ENCODE results near the gene NPEPL1.

NPEPL1 gene

GRCh38 chr20:58657986-58658385 lies 34.6 kb upstream of the NPEPL1 start:
- DNase-seq (ENCODE audit: low read depth), result no peak

DNA sequence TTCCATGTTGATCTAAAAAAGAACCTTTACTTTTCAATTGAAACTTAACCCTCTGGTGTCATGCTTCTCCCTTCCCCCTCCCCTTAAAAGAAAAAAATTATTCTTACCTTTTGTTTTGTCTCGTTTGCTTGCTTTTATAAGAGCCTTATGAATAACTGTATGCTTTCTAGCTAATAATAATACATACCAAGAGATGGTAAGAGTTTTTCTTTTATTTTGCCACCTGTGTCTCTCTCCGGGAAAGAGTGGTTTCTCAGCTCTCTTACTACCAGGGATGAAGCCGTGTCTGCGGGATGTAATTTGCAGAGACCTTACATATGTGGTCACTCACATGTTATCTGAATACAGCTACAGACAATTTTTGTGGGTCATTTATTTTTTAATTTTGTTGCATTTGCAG lies 33.8 kb upstream of the NPEPL1 start:
- no peak for DNase-seq (ENCODE audit: low read depth)

DNA sequence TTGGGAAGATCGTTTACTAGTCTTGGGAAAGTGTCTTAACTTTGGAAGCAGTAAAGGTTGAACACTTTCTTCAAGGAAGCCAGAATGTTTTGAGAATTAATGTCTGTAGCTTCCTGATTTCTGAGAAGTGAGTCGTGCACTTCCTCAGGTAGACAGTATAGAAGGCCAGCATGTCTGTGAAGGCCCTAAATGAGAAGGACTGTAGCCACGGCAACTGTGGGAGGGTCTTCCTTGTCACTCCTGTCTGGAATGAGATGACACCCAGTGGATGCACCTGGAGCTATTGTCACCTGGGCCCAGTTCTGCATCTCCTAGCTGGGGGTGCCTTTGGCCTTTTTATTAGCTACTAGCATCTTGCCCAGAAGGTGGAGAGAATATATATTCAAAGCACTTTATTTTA lies 32.8 kb upstream of the NPEPL1 start:
- DNase-seq (ENCODE audit: low read depth), result no peak

DNA sequence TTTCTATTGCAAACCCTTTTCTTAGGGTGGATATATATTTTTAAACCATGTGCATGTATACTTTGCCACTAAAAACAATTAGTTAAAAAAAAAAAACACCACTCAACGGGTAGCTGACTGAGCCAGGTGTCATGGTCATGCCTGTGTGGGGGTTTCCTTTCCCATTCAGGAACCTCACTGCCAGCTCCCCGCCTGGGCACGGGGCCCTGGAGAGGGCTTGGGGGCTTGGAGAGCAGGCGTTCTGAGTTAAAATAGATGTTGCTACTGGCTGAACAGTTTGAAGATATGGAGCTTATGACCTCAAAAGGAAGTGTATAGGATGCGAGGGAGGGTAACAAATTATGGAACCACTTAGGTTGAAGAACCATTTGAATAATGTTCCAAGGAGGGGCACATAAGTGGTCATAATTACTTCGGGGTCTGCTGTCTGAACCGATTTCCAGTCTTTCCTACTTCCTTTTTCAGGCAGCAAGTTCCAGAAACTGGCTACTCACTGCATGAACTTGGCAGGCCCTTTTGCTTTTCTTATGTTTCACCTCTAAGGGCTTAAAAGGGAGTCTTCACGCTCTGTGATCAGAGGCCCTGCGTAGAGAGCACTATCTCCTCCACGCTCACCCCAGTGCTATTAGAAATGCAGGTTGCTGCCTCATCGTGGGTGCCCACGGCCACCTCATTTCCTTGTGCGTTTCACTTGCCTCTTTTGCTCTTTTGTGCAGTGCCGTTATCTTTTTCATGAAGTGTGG lies 31.6 kb upstream of the NPEPL1 start:
- DNase-seq (ENCODE audit: low read depth), result no peak

DNA sequence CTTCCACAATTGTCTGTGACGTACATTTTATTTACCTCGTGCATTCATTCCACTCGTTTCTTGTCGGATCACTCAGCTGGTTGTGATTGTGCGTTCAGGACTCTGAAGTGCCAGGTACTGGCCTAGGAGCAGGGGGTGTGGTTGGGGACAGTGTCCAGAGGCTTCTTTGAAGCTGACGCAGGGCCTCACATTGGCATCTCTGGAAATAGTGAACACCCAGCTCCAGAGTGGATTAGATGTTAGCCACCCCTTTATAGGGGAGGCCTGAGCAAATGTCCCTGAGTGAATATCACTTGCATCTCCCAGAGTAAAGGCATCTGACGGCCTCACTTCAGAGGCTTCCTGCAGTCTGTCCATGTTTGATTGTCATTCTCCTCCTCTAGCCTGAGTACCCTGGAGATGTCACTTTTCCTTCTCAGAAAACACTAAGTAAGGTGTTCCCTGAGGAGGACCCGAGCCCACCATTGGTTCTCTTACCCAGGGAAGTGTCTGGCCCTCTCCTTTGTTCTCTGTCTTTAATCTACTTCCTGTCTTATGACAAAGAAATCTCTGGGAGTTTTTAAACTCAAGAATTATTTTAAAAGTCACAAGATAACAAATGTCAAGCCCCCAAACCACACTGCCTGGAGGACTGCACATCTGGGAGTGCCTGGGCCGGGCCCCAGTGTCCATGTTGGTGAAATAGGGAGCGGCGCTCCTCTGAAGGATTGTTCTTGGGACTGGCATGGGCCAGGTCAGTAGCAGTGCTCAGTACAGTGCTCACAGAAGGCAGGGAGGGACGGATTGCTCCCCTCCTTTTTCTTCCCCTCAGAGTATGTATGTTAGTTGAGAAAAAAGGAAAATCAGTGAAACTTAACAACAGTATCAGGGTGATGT lies 30.8 kb upstream of the NPEPL1 start:
- no peak for DNase-seq (ENCODE audit: low read depth)

GRCh38 chr20:58664331-58664730 lies 28.3 kb upstream of the NPEPL1 start:
- no peak for DNase-seq (ENCODE audit: low read depth)

GRCh38 chr20:58664883-58665282 lies 27.7 kb upstream of the NPEPL1 start:
- DNase-seq (ENCODE audit: low read depth), result no peak

- DNase-seq (ENCODE audit: low read depth), result no peak
These were observed 27.0 kb upstream of the NPEPL1 start for GRCh38 chr20:58665606-58666005.

DNA sequence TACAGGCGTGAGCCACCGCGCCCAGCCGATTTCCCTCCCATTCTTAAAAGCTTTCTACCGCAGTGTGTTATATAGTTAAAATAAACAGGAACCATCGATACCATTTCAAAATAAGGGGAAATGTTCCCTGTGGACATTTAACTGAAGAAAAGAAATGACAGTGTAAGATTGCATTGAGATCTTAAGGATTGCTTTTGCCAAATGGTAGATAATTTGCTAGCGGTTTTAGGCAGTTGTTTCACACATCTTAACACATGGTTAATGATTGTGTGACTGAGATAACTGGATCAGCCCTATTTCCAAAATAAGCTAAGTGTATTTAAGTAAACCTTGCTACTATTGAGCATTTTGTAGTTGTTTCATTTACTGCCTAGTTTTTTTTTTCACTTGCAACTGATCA lies 25.9 kb upstream of the NPEPL1 start:
- DNase-seq (ENCODE audit: low read depth), result no peak

DNA sequence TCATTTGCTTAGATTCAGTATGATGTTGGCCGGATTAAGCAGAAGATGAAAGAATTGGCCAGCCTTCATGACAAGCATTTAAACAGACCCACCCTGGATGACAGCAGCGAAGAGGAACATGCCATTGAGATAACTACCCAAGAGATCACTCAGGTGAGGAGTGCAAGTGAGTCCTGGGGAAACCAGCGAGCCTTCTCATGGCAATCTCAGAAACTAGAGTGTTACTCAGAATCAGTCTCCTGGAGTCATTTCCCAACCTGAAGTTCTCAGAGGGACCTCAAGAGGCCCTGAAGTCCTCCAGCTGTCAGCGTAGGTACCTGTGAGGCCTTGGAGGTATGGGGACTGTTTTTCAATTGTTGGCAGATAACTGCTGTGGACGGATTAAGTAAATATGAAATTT lies 24.6 kb upstream of the NPEPL1 start:
- DNase-seq (ENCODE audit: low read depth), result no peak

DNA sequence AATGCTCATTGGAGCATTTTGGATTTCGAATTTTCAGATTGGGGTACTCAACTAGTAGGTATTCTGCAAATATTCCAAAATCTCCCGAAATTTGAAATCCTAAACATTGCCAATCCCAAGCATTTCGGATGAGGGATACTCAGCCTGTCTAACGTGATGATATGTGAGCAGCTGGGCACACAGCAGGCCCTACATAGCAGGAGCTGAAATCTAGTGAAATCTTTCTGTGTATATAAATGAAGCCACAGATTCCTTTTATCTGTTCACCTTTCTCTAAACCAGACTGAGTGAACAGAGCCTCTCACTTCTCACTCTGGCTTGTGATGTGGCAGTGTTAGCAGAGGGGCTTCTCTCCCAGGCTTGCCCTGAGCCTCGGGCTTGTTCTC lies 23.7 kb upstream of the NPEPL1 start:
- no peak for DNase-seq (ENCODE audit: low read depth)

DNA sequence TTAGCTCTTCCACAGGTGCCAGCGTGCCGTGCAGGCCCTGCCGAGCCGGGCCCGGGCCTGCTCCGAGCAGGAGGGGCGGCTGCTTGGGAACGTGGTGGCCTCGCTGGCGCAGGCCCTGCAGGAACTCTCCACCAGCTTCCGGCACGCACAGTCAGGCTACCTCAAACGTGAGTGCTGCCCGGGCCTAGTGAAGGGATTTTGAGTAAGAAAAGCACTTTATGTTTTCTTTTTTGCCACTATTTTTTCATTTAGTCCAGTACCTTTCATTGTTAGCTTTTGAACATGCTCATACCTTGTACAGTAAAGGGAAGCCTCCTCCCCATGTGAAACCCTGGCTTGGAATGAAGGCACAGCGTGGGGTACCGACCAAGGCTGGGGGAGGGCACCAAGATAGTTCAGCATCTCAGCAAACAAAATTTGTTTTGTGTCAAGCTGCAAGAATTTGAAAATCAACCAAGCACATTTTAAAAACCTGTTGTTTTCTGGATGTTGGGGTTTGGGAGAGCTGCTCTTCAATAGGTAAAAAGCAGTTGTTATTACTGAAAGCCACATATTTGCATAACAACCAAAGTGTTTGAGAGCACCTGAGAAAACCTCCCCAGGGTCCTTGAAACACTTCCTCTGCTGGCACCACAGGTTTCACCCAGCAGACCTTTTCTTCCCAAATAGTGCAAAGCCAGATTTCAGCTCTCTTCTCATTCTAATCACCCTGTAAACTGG lies 23.2 kb upstream of the NPEPL1 start:
- DNase-seq (ENCODE audit: low read depth), result no peak

- no peak for DNase-seq (ENCODE audit: low read depth)
These were observed 22.5 kb upstream of the NPEPL1 start for GRCh38 chr20:58670102-58670501.

DNA sequence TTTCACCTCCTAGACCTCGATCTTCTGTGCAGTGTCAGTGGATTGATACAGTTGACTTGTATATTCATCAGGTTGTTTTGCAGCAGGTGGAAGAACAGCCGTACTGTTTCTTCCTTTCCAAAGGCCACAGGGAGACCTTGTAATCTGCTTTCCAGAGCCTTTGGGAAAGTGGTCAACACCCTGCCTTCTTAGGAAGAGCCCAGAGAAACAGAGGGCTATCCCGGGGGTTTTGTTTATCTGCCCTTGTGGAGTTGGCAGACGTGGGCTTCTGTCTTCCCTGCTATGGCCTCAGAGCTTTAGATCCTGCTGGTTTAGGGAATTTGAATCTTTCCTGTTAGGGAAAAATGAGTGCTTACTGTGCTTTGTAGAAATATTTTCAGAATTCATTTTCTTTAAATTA lies 21.9 kb upstream of the NPEPL1 start:
- DNase-seq (ENCODE audit: low read depth), result no peak

DNA sequence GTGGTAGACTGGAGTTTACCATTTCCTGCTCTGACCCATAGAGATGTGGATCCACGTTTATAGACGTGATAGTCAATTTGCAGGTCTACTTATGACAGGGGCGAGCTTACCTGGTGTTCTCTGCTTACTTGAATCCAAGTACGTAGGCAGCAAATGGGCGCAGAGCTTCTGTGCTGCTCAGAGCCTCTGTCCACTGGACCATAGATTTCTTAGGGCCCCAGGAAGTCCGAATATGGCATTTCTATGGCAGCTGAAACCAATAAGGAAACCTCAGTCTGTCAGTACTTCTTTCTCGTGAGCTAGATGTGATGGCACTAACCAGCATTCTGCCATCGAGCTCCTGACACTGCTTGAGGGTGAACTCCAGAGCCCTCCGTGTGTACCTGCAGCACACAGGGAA lies 19.5 kb upstream of the NPEPL1 start:
- DNase-seq (ENCODE audit: low read depth), result no peak

DNA sequence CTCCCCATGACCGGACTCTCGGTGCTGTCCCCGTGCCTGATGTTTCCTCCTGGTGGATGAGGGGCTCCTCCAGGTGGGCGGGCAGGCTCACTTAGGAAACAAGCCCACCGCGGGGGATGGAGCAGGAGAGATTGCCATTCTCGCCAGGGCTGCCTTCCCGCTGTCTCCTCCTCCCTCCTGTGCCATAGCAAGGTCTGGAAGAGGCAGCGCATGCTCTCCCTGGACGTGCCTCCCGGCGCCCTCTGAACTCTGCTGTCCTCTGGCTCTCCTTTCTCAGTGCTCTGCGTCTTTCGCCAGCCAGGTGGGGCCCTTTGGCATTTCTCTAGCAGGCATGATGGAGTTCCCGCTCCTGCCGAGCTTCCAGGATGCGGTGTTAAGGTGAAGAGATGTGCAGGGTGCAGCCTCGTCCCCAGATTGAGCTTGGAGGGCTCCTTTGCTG lies 17.4 kb upstream of the NPEPL1 start:
- DNase-seq (ENCODE audit: low read depth), result no peak

DNA sequence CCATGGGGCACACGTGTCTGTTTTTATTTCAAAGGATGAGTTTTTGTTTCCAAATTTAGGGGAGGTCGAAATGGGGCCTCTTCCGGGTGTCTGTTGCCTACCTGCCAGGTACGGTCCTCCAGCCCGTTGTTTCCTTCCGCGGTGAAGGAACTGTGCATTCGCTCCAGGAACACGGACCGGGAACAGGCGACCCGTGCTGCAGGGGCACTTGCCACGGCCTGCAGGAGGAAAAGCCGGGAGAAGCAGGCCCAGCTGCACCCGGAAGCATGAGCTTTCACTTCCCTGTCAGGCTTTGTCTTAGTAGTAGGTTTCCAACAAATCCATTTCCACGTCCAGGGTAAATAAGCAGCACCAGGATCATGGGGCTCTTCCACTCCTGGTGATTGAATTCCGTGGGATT lies 17.0 kb upstream of the NPEPL1 start:
- DNase-seq (ENCODE audit: low read depth), result no peak

DNA sequence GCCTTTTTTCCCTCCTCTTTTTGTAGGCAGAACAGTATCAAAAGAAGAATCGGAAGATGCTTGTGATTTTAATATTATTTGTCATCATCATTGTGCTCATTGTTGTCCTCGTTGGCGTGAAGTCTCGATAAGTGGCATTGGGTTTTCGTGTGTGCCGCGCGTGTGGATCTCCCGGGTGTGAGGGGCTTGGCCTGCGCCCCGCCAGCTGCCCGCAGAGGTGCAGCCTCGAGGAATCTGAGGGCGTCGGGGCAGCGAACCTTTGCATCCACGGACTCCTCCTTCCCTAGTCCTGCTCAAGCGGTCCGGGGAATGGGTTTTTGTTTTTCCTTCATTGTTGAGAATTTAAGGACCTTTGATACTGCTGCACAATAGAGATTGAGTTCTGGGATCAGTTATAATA lies 16.4 kb upstream of the NPEPL1 start:
- DNase-seq (ENCODE audit: low read depth), result no peak

DNA sequence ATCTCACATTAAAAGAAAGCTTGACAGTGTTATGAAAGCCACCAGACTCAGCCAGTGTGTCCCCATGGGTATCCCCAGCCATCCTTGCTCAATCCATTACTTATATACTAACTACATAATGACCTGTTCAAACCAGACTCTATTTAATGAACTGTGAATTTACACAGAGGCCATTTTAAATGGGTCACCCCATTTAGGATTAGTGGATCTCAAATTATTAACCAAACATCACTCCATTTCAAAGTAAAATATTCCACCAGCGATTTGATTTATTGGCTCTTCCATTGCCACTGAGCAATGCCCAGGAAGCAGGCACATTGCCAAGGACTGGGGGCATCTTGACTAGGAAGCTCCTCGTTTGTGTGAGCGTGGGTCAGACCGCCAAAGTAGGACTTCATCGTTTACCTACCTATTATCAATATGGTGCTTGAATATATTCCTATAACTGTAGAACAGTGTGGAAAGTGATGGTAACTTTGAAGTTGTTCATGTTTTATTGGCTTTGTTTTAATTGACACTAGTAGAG lies 15.5 kb upstream of the NPEPL1 start:
- DNase-seq (ENCODE audit: low read depth), result no peak

DNA sequence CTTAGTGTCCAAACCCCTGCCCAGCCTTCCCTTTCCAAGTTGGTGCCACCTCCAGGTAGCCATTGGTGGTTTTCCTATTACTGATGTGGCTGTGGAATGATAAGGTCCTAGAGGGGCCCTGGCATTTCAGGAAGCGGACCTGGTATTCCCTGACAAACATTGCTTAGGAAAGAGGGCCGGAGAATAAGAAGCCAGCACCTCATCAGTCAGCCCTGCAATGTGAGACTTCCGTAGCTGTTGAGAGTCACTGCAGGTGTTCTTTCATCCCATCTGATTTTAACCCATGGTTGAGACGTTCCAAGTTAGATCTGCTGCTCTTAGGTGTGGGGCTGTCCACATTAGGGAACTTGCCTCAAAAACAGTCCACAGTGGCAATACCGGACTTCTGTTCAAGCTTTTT lies 14.8 kb upstream of the NPEPL1 start:
- no peak for DNase-seq (ENCODE audit: low read depth)

DNA sequence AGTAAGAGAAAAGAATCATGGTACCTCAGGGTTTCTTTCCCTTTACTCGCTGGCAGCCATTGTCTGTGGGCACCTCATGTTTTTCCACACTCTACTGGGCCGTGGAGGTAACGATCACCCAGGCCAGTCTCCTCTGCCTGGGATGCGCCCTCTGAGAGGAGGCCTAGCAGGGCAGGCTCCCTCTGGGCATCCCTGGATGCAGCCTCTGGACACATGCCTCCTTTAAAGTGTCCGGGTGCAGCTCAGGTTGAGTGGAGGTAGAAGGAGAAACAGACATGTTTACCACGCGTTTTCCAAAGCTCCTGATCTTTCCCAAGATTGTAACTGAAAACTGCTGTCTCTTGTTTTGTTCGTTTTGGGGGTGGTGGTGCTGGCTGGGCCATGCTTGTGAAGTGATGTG lies 13.8 kb upstream of the NPEPL1 start:
- DNase-seq (ENCODE audit: low read depth), result no peak

- DNase-seq (ENCODE audit: low read depth), result no peak
These were observed 9.7 kb upstream of the NPEPL1 start for GRCh38 chr20:58682656-58683531.

All from HS-27A (cell line).